ENCODE results near the gene FFAR3. TPM values are rescaled to one million over a fixed set of nuclear protein-coding genes. Genes with fewer than 3 reads are reported as not detected.
"Not testable (repeated sequence)": the region's sequence is repeated elsewhere in the genome, so short reads cannot be mapped to it uniquely, and the experiment has no call there.

Gene FFAR3
- total RNA-seq, 2 donors from 2014 or later = not detected

GRCh38 chr19:35363711-35364425 lies 5.6 kb downstream of the FFAR3 start:
- ATAC-seq = no peak
- intact Hi-C loops (cut with DNase I, micrococcal nuclease) = no loop called here
- DNase-seq = no peak

- intact Hi-C loops (cut with DNase I, micrococcal nuclease) = no loop called here
- DNase-seq (no peak), ATAC-seq (no peak)
These were observed 7.0 kb downstream of the FFAR3 start for GRCh38 chr19:35365303-35365702.

DNA sequence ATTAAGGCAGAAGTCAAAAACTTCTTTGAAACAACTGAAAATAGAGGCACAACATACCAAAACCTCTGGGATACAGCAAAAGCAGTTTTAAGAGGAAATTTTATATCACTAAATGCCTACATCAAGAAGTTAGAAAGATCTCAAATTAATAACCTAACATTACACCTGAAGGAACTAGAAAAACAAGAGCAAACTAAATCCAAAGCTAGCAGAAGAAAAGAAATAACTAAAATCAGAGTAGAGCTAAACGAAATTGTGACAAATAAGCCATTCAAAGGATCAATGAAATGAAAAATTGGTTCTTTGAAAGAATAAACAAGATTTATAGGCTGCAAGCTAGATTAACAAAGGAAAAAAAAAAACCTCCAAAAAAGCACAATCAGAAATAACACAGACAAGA lies 10.1 kb downstream of the FFAR3 start:
- DNase-seq (no peak), ATAC-seq (no peak)
- intact Hi-C loops (cut with DNase I, micrococcal nuclease) = no loop called here

GRCh38 chr19:35369522-35369921 lies 11.3 kb downstream of the FFAR3 start:
- DNase-seq (no peak), ATAC-seq (no peak)
- intact Hi-C loops (cut with DNase I, micrococcal nuclease) = no loop called here

DNA sequence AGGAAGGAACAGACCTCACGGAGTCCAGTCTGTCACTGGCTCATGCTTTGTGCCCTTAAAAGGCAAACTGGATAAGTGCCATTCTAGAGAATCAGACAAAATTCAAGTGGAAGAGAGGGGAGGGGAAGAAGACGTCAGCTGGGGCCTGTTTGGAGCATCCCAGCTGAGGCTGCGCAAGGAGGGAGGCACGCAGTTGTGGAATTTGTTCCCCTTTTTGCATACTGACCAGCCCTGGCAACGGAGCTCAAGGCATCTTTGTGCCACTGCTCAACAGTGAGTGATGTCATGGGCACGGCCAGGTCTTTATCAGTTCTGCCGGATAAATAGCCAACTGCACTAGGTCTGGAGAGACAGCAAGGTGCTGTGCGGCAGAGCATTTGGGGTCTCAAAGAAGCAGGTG lies 12.5 kb downstream of the FFAR3 start, which contains the start of gene GPR42:
Gene GPR42, plus strand, starts transcription at position 347 of the 400 bp plus-strand sequence. CDS start 292 bp downstream, outside the sequence.
- ATAC-seq (no peak), DNase-seq (no peak)
- intact Hi-C loops (cut with DNase I, micrococcal nuclease) = no loop called here

DNA sequence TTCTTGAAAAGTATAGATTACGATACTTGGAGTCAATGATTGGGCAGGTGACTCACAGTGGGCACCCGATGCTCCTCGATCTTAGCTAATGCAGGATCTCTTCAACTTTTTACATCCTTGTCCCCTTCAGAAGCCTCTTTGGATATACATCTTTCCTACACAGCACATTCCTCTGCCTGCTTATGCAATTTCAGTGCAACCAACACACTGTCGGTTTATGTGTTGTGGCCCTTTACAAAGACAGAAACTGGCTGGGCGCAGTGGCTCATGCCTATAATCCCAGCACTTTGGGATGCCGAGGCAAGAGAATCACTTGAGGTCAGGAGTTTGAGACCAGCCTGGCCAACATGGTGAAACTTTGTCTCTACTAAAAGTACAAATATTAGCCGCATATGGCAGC lies 15.2 kb downstream of the FFAR3 start:
- ATAC-seq (no peak), DNase-seq (no peak)
- intact Hi-C loops (cut with DNase I, micrococcal nuclease) = no loop called here

GRCh38 chr19:35374031-35374430 lies 15.8 kb downstream of the FFAR3 start:
- ATAC-seq; intact Hi-C loops (cut with DNase I, micrococcal nuclease); DNase-seq: not testable (repeated sequence)

GRCh38 chr19:35375505-35376307 lies 17.4 kb downstream of the FFAR3 start:
- no peak for ATAC-seq
- no peak for DNase-seq
- intact Hi-C loops (cut with DNase I, micrococcal nuclease) = no loop called here

GRCh38 chr19:35377656-35378055 lies 19.4 kb downstream of the FFAR3 start:
- DNase-seq (no peak), ATAC-seq (no peak)
- intact Hi-C loops (cut with DNase I, micrococcal nuclease) = no loop called here

DNA sequence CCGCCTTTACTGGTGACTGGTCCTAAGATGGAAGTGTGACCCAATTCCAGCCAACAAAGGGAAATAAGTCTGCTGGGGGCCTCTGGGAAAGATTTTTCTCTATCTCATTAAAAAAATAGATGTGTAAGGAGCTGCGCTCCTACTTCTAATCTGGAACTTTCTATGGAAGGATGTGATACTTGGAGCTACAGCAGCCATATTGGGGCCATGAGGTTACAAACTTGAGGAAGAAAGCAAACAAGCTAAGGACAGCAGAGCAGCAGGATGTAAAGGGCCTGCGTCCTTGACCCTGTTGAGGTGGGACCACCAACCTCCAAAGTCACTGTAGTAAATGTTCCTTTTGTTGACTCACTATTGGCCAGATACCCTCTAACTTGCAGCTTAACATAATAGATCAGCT lies 20.1 kb downstream of the FFAR3 start:
- intact Hi-C loops (cut with DNase I, micrococcal nuclease) = no loop called here
- ATAC-seq = no peak
- no peak for DNase-seq

GRCh38 chr19:35379545-35379944 lies 21.3 kb downstream of the FFAR3 start:
- intact Hi-C loops (cut with DNase I, micrococcal nuclease); DNase-seq; ATAC-seq: not testable (repeated sequence)

DNA sequence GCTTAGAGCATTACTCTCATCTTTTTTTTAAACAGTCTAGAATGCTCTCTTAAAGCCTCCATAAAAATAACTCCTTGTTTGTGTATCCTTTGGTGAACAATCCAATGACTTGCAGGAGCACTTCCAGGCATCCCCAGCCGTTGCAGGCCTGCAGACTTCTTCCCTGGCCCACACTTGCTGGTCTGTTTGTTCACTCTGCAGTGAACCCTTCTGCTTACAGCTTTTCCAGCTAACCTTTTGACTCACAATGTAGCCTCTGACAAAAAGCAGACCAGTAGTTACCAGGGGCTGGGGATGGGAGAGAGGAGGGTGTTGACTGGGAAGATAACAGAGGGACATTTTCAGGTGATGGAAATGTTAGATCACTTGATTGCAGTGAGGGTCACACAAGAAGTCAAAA lies 21.7 kb downstream of the FFAR3 start:
- intact Hi-C loops (cut with DNase I, micrococcal nuclease) = no loop called here
- no peak for DNase-seq
- peak; percentile 26 for ATAC-seq

- intact Hi-C loops (cut with DNase I, micrococcal nuclease) = no loop called here
- DNase-seq (peak in 1 of 2 donors; percentile 41), ATAC-seq (peak; percentile 89)
These were observed 22.3 kb downstream of the FFAR3 start for GRCh38 chr19:35380450-35381124.

- DNase-seq (no peak), ATAC-seq (no peak)
- intact Hi-C loops (cut with DNase I, micrococcal nuclease) = no loop called here
These were observed 23.1 kb downstream of the FFAR3 start for GRCh38 chr19:35381318-35381717.

DNA sequence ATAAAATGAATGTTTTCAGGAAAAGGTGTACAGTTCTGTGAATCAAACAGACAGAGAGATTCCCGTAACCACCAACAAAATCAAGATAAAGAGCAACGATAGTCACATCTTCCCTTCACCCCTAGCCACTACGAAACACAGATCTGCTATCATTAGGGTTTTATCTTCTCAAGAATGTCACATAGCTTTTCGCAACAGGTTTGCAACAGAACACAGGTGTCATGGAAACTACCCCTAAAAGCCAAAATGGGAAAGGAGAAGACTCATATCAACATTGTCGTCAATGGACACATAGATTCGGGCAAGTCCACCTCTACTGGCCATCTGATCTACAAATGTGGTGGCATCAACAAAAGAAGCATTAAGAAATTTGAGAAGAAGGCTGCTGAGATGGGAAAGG lies 23.7 kb downstream of the FFAR3 start:
- no peak for ATAC-seq
- DNase-seq = no peak

GRCh38 chr19:35383536-35383935 lies 25.3 kb downstream of the FFAR3 start:
- intact Hi-C loops (cut with DNase I, micrococcal nuclease) = no loop called here
- DNase-seq (no peak), ATAC-seq (no peak)

More for the DNA sequence above, 23.7 kb downstream of the FFAR3 start:
- intact Hi-C loops (cut with DNase I, micrococcal nuclease) = no loop called here

GRCh38 chr19:35388277-35389054 lies 30.2 kb downstream of the FFAR3 start:
- intact Hi-C loops (cut with DNase I, micrococcal nuclease) = no loop called here
- ATAC-seq (no peak), DNase-seq (no peak)

- intact Hi-C loops (cut with DNase I, micrococcal nuclease) = no loop called here
- no peak for DNase-seq
- ATAC-seq = no peak
These were observed 31.1 kb downstream of the FFAR3 start for GRCh38 chr19:35389192-35389861.

All from left colon (tissue), 2 donors.